Left lung (tissue), 10 donors: ENCODE measurements around the gene GBP2. TPM values are rescaled to one million over a fixed set of nuclear protein-coding genes. Genes with fewer than 3 reads are reported as not detected.

Experiments used
- ATAC-seq: fragments of 200-7000 bp; cut with Tn5 transposase; one replicate; pipeline ENCODE4 v1.9.1; 2020; ENCODE audit warnings: moderate library complexity
- DNase-seq, 4 donors: peaks; one replicate each; pipeline ENCODE4 v3.0.0-alpha.2; 2013 to 2020
- H3K27ac ChIP-seq, 2 donors: fragments of 200-600 bp; sonication (generic) in 1 of 2; one replicate each; pipeline versions ENCODE4 v1.5.0 to v1.8.0; 2020 to 2021
- H3K27me3 ChIP-seq, 2 donors: fragments of 200-600 bp; sonication (generic) in 1 of 2; one replicate each; pipeline versions ENCODE4 v1.5.0 to v1.8.0; 2020 to 2021
- H3K36me3 ChIP-seq, 2 donors: fragments of 200-600 bp; sonication (generic) in 1 of 2; one replicate each; pipeline versions ENCODE4 v1.5.0 to v1.8.0; 2020 to 2021
- H3K4me1 ChIP-seq, 2 donors: fragments of 200-600 bp; one replicate each; pipeline ENCODE4 v1.8.0; 2021
- H3K4me3 ChIP-seq, 2 donors: fragments of 200-600 bp; sonication (generic) in 1 of 2; one replicate each; pipeline versions ENCODE4 v1.5.0 to v1.8.0; 2020 to 2021; ENCODE audit warnings: mild to moderate bottlenecking in 1 of 2
- H3K9me3 ChIP-seq, 2 donors: fragments of 200-600 bp; sonication (generic) in 1 of 2; one replicate each; pipeline versions ENCODE4 v1.5.0 to v1.8.0; 2020 to 2021
- CTCF ChIP-seq, 2 donors: fragments of 200-600 bp; sonication (generic) in 1 of 2; IDR thresholded peaks; one replicate each; pipeline versions ENCODE4 v1.5.0 to v1.8.0; 2021; ENCODE audit warnings: antibody characterized with exemption in 2 of 2
- intact Hi-C, 2 donors: fragments of 100-400 bp; cut with DNase I; formaldehyde crosslinking; loops; one replicate each; pipeline versions ENCODE4 v1.11.2 to v1.14.2; 2022
- polyA plus RNA-seq, 6 donors: library from polyadenylated mRNA; unstranded; fragments of 120-200 nt; gene quantifications; one replicate each; pipeline ENCODE4 v1.2.1, GENCODE V29; 2013; ENCODE audit not compliant: insufficient read length in 6 of 6
- total RNA-seq, 2 donors: library from RNA; stranded (reverse); fragmentation: NEBNext Ultra II Directional; extraction: Animal tissue kit (Norgen Biotek cat#: 25700); gene quantifications; one replicate each; pipeline ENCODE4 v1.2.1, GENCODE V29; 2021
- donor health status: DM: no; HTN: yes; CAD: no.
- donor health status: DM: no; HTN: no; CAD: no.

Gene GBP2
- total and polyA plus RNA-seq, 8 donors, result 2.8 to 67.2 (median 5.7) TPM

GRCh38 chr1:89170170-89171066 lies 44.5 kb upstream of the GBP2 start:
- ATAC-seq (no peak), DNase-seq (no peak)
- no peak for TF ChIP-seq CTCF (IDR thresholded peaks at IDR 0.05)
- Histone ChIP-seq H3K4me1 (no peaks in the 10 kb centered on the region), H3K27ac (no peak overlapping the region), H3K27me3 (no peaks in the 10 kb centered on the region), H3K9me3 (no peaks in the 10 kb centered on the region), H3K36me3 (no peaks in the 10 kb centered on the region), H3K4me3 (no peak overlapping the region)
- intact Hi-C loops, result no loop called here

- no peak overlapping the region for H3K4me3 ChIP-seq
- H3K4me1 ChIP-seq, result no peaks in the 10 kb centered on the region
- no peaks in the 10 kb centered on the region for H3K36me3 ChIP-seq
- no peak for ATAC-seq
- TF ChIP-seq CTCF (IDR thresholded peaks at IDR 0.05), result no peak
- no peaks in the 10 kb centered on the region for H3K9me3 ChIP-seq
- H3K27me3 ChIP-seq, result no peaks in the 10 kb centered on the region
- no peak overlapping the region for H3K27ac ChIP-seq
- intact Hi-C loops, result no loop called here
- no peak for DNase-seq
These were observed 43.3 kb upstream of the GBP2 start for GRCh38 chr1:89169166-89169565.

- peak in 2 of 4 donors; percentile 44 to 49 for DNase-seq
- H3K4me3 ChIP-seq, result no peak overlapping the region
- no peak overlapping the region for H3K27ac ChIP-seq
- no peaks in the 10 kb centered on the region for H3K36me3 ChIP-seq
- TF ChIP-seq CTCF (IDR thresholded peaks at IDR 0.05), result no peak
- no peaks in the 10 kb centered on the region for H3K27me3 ChIP-seq
- ATAC-seq, result no peak
- no peaks in the 10 kb centered on the region for H3K9me3 ChIP-seq
- H3K4me1 ChIP-seq, result no peaks in the 10 kb centered on the region
- intact Hi-C loops, result no loop called here
These were observed 41.8 kb upstream of the GBP2 start for GRCh38 chr1:89167590-89168230.

- ATAC-seq, result no peak
- H3K27ac ChIP-seq, result no peak overlapping the region
- no peaks in the 10 kb centered on the region for H3K27me3 ChIP-seq
- H3K36me3 ChIP-seq, result no peaks in the 10 kb centered on the region
- no peaks in the 10 kb centered on the region for H3K4me1 ChIP-seq
- H3K9me3 ChIP-seq, result no peaks in the 10 kb centered on the region
- H3K4me3 ChIP-seq, result no peak overlapping the region
- no peak for TF ChIP-seq CTCF (IDR thresholded peaks at IDR 0.05)
- intact Hi-C loops, result no loop called here
- DNase-seq, result no peak
These were observed 40.8 kb upstream of the GBP2 start for GRCh38 chr1:89166705-89167104.

GRCh38 chr1:89165811-89166210 lies 39.9 kb upstream of the GBP2 start:
- Histone ChIP-seq H3K36me3 (no peaks in the 10 kb centered on the region), H3K27me3 (no peaks in the 10 kb centered on the region), H3K27ac (no peak overlapping the region), H3K9me3 (peaks cover 0 to 2% of the 10 kb centered on the region in 2 donors), H3K4me1 (no peaks in the 10 kb centered on the region), H3K4me3 (no peak overlapping the region)
- TF ChIP-seq CTCF (IDR thresholded peaks at IDR 0.05), result no peak
- no peak for ATAC-seq
- no peak for DNase-seq
- intact Hi-C loops, result no loop called here
